GM23338 (cell line): Measurements from ENCODE around the gene GNAI3.

Experiments used
- CREB1 ChIP-seq: fragments of 250-450 bp; sonication (Bioruptor Pico); IDR thresholded peaks from 2 replicates; pipeline ENCODE4 v1.5.0; 2020; ENCODE audit warnings: low read depth, mild to moderate bottlenecking, moderate library complexity
- CTCF ChIP-seq, 2 experiments: fragments of 200-600 bp in 1 of 2; sonication (generic) in 1 of 2; conservative IDR thresholded peaks; 2 replicates each; pipeline versions ENCODE4 v1.5.1 to v1.6.1; 2016 to 2017; ENCODE audit warnings: antibody characterized with exemption in 2 of 2, low read depth in 2 of 2, mild to moderate bottlenecking in 2 of 2, moderate library complexity in 1 of 2
- ETS1 ChIP-seq: IDR thresholded peaks from 2 replicates; pipeline ENCODE4 v1.6.1; 2016; ENCODE audit warnings: antibody characterized with exemption
- EZH2 ChIP-seq: fragments of 200-600 bp; sonication (generic); IDR thresholded peaks from one replicate; pipeline ENCODE4 v1.8.0; 2017; ENCODE audit warnings: antibody characterized with exemption, mild to moderate bottlenecking, low read depth; ENCODE audit not compliant: unreplicated experiment
- EZH2phosphoT487 ChIP-seq: fragments of 200-600 bp; sonication (generic); IDR thresholded peaks from one replicate; pipeline ENCODE4 v1.8.1; 2018; ENCODE audit warnings: antibody characterized with exemption; ENCODE audit not compliant: unreplicated experiment
- JUNB ChIP-seq: IDR thresholded peaks from one replicate; pipeline ENCODE4 v1.6.1; 2016; ENCODE audit warnings: antibody characterized with exemption; ENCODE audit not compliant: unreplicated experiment
- POLR2AphosphoS5 ChIP-seq: IDR thresholded peaks from 2 replicates; pipeline ENCODE4 v1.6.1; 2016; ENCODE audit warnings: antibody characterized with exemption, low read depth
- REST ChIP-seq: IDR thresholded peaks from one replicate; pipeline ENCODE4 v1.6.1; 2018; ENCODE audit warnings: antibody characterized with exemption; ENCODE audit not compliant: unreplicated experiment
- STAT1 ChIP-seq: IDR thresholded peaks from one replicate; pipeline ENCODE4 v1.6.1; 2016; ENCODE audit warnings: antibody characterized with exemption; ENCODE audit not compliant: unreplicated experiment
- ZNF114 ChIP-seq: fragments of 250-450 bp; sonication (Bioruptor Pico); IDR thresholded peaks from 2 replicates; pipeline ENCODE4 v1.5.0; 2020; ENCODE audit warnings: mild to moderate bottlenecking, moderate library complexity
- ZNF462 ChIP-seq: fragments of 250-450 bp; sonication (Bioruptor Pico); IDR thresholded peaks from 2 replicates; pipeline ENCODE4 v1.5.0; 2020; ENCODE audit warnings: mild to moderate bottlenecking, moderate library complexity

GRCh38 chr1:109598655-109599054 is 50.2 kb downstream of the GNAI3 start:
- TF ChIP-seq CTCF (conservative IDR thresholded peaks at IDR 0.05; ENCODE audit: low read depth in 2 of 2) (peak; percentile 50 to 60), EZH2phosphoT487 (no peak), EZH2 (no peak), JUNB (no peak), POLR2AphosphoS5 (no peak), STAT1 (no peak), ZNF462 (CRISPR knock-in tag) (no peak), REST (no peak), ETS1 (no peak), ZNF114 (CRISPR knock-in tag) (no peak), CREB1 (CRISPR knock-in tag) (0 out of 2 replicates have a peak, but pooled peaks have one; percentile 11)
